ENCODE data around the gene SAMD4B. TPM values are rescaled to one million over a fixed set of nuclear protein-coding genes. Genes with fewer than 3 reads are reported as not detected.

Gene SAMD4B
- total and polyA plus RNA-seq, 10 of the 15 experiments (the other 5 are each of a cell fraction or from before 2014, with no cell fraction given) = 2.4 to 43.3 (median 23.9) TPM

- H3K4me3 ChIP-seq = no peak overlapping the region
- BruUV-seq (replicated peaks) = no TSS peak
- no peaks in the 10 kb centered on the region for H3K9me3 ChIP-seq (replicated peaks; ENCODE audit: control insufficient read depth, insufficient read depth, low read length)
- peaks cover 6% of the 10 kb centered on the region for H3K4me1 ChIP-seq (ENCODE audit: control insufficient read depth, insufficient read depth, low read length)
- H4K20me1 ChIP-seq (ENCODE audit: control insufficient read depth, insufficient read depth) = no peaks in the 10 kb centered on the region
- CTCF ChIA-PET = no interaction called here
- SMC1A ChIA-PET (ENCODE audit: uncharacterized antibody, unreplicated experiment) = no interaction called here
- intact Hi-C loops (cut with micrococcal nuclease; ENCODE audit: unreplicated experiment) = no loop called here
- H3K79me2 ChIP-seq (ENCODE audit: control insufficient read depth, insufficient read depth, low read length) = peaks cover 6% of the 10 kb centered on the region
- DNase-seq (ENCODE audit: low read depth, low spot score) (no peak), ATAC-seq (no peak; the same call in 2 of the 3 replicates), FAIRE-seq (no peak)
- no peak overlapping the region for H3K9ac ChIP-seq (ENCODE audit: control insufficient read depth, insufficient read depth, low read length)
- peaks cover 5 to 21% of the 10 kb centered on the region in 2 experiments for H3K36me3 ChIP-seq (ENCODE audit: control insufficient read depth in 2 of 2, insufficient read depth in 2 of 2, low read length in 1 of 2)
- in situ Hi-C loops (cut with MboI) = no loop called here
- no peak overlapping the region for H2AFZ ChIP-seq (ENCODE audit: control insufficient read depth, low read depth, low read length)
- H3K4me2 ChIP-seq (ENCODE audit: control insufficient read depth, insufficient read depth) = no peak overlapping the region
- POLR2A ChIA-PET = no interaction called here
- RAD21 ChIA-PET (ENCODE audit: unreplicated experiment) = no interaction called here
- no peak for TF ChIP-seq CBX5 (IDR thresholded peaks at IDR 0.05; ENCODE audit: low read depth)
- peak; percentile 53 for TF ChIP-seq POLR2A (IDR thresholded peaks at IDR 0.05; ENCODE audit: low read depth, low read length)
- WGBS (ENCODE audit: insufficient coverage, insufficient replicate concordance, low lambda C conversion rate, missing lambda C conversion rate) = 62% methylated on average over 8 of the region's 9 CpGs
- H3K27ac ChIP-seq (ENCODE audit: control insufficient read depth, insufficient read depth) = no peak overlapping the region
- H3K27me3 ChIP-seq (replicated peaks in 1 of 2; ENCODE audit: control insufficient read depth in 2 of 2, insufficient read depth in 2 of 2, low read length in 1 of 2) = no peaks in the 10 kb centered on the region
These were observed 42.8 kb downstream of the SAMD4B start for GRCh38 chr19:39384839-39385568.

GRCh38 chr19:39385629-39386411 lies 43.6 kb downstream of the SAMD4B start:
- Histone ChIP-seq H3K9ac (ENCODE audit: control insufficient read depth, insufficient read depth, low read length) (no peak overlapping the region), H4K20me1 (ENCODE audit: control insufficient read depth, insufficient read depth) (no peaks in the 10 kb centered on the region), H3K4me2 (ENCODE audit: control insufficient read depth, insufficient read depth) (no peak overlapping the region), H3K9me3 (replicated peaks; ENCODE audit: control insufficient read depth, insufficient read depth, low read length) (no peaks in the 10 kb centered on the region), H3K36me3 (ENCODE audit: control insufficient read depth in 2 of 2, insufficient read depth in 2 of 2, low read length in 1 of 2) (peaks cover 5 to 21% of the 10 kb centered on the region in 2 experiments), H3K79me2 (ENCODE audit: control insufficient read depth, insufficient read depth, low read length) (peaks cover 13% of the 10 kb centered on the region), H3K4me3 (no peak overlapping the region), H2AFZ (ENCODE audit: control insufficient read depth, low read depth, low read length) (no peak overlapping the region), H3K4me1 (ENCODE audit: control insufficient read depth, insufficient read depth, low read length) (peaks cover 7% of the 10 kb centered on the region), H3K27me3 (replicated peaks in 1 of 2; ENCODE audit: control insufficient read depth in 2 of 2, insufficient read depth in 2 of 2, low read length in 1 of 2) (no peaks in the 10 kb centered on the region), H3K27ac (ENCODE audit: control insufficient read depth, insufficient read depth) (no peak overlapping the region)
- in situ Hi-C loops (cut with MboI) (no loop called here), intact Hi-C loops (cut with micrococcal nuclease; ENCODE audit: unreplicated experiment) (no loop called here)
- ATAC-seq = no peak
- BruUV-seq (replicated peaks) = no TSS peak
- WGBS (ENCODE audit: insufficient coverage, insufficient replicate concordance, low lambda C conversion rate, missing lambda C conversion rate) = 86% methylated on average over 20 of the region's 20 CpGs
- ChIA-PET POLR2A (no interaction called here), CTCF (no interaction called here), RAD21 (ENCODE audit: unreplicated experiment) (no interaction called here), SMC1A (ENCODE audit: uncharacterized antibody, unreplicated experiment) (interaction anchor here (0.8 kb wide), 1 partner anchor 148 kb away, joined by 3 read pairs; no protein-coding TSS in a partner anchor)
- TF ChIP-seq ZNF384 (IDR thresholded peaks at IDR 0.05; ENCODE audit: borderline replicate concordance, low read depth, low read length) = no peak
- TF ChIP-seq JUNB (IDR thresholded peaks at IDR 0.05) = no peak
- peak; percentile 36; the same call in 1 of the 2 replicates for TF ChIP-seq POLR2A (IDR thresholded peaks at IDR 0.05; ENCODE audit: low read depth, low read length)
- no peak for TF ChIP-seq ZZZ3 (IDR thresholded peaks at IDR 0.05; ENCODE audit: control insufficient read depth, insufficient read length, low read depth)
- TF ChIP-seq CREM (IDR thresholded peaks at IDR 0.05; ENCODE audit: low read depth) = no peak
- TF ChIP-seq NFXL1 (IDR thresholded peaks at IDR 0.05; ENCODE audit: borderline replicate concordance) = no peak
- TF ChIP-seq, protein P1, sequence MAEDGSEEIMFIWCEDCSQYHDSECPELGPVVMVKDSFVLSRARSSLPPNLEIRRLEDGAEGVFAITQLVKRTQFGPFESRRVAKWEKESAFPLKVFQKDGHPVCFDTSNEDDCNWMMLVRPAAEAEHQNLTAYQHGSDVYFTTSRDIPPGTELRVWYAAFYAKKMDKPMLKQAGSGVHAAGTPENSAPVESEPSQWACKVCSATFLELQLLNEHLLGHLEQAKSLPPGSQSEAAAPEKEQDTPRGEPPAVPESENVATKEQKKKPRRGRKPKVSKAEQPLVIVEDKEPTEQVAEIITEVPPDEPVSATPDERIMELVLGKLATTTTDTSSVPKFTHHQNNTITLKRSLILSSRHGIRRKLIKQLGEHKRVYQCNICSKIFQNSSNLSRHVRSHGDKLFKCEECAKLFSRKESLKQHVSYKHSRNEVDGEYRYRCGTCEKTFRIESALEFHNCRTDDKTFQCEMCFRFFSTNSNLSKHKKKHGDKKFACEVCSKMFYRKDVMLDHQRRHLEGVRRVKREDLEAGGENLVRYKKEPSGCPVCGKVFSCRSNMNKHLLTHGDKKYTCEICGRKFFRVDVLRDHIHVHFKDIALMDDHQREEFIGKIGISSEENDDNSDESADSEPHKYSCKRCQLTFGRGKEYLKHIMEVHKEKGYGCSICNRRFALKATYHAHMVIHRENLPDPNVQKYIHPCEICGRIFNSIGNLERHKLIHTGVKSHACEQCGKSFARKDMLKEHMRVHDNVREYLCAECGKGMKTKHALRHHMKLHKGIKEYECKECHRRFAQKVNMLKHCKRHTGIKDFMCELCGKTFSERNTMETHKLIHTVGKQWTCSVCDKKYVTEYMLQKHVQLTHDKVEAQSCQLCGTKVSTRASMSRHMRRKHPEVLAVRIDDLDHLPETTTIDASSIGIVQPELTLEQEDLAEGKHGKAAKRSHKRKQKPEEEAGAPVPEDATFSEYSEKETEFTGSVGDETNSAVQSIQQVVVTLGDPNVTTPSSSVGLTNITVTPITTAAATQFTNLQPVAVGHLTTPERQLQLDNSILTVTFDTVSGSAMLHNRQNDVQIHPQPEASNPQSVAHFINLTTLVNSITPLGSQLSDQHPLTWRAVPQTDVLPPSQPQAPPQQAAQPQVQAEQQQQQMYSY (CRISPR knock-in tag; IDR thresholded peaks at IDR 0.05) = no peak
- no peak for TF ChIP-seq FOXM1 (IDR thresholded peaks at IDR 0.05; ENCODE audit: low read depth, low read length)
- TF ChIP-seq, protein P2, sequence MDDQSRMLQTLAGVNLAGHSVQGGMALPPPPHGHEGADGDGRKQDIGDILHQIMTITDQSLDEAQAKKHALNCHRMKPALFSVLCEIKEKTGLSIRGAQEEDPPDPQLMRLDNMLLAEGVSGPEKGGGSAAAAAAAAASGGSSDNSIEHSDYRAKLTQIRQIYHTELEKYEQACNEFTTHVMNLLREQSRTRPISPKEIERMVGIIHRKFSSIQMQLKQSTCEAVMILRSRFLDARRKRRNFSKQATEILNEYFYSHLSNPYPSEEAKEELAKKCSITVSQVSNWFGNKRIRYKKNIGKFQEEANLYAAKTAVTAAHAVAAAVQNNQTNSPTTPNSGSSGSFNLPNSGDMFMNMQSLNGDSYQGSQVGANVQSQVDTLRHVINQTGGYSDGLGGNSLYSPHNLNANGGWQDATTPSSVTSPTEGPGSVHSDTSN (IDR thresholded peaks at IDR 0.05; ENCODE audit: insufficient replicate concordance, low read depth, low read length) = no peak
- no peak for DNase-seq (ENCODE audit: low read depth, low spot score)
- no peak for FAIRE-seq
